ENCODE data around the gene IGFBP2. TPM values are rescaled to one million over a fixed set of nuclear protein-coding genes. Genes with fewer than 3 reads are reported as not detected.

IGFBP2 gene
- total and polyA plus RNA-seq, 2 of the 13 experiments (the other 11 are each of a cell fraction or from before 2014, with no cell fraction given) = 2.0 to 5.8 TPM

- no peak for TF ChIP-seq ZSCAN21 (CRISPR knock-in tag; IDR thresholded peaks at IDR 0.05; ENCODE audit: borderline replicate concordance)
- TF ChIP-seq THAP7 (CRISPR knock-in tag; IDR thresholded peaks at IDR 0.05) = no peak
- TF ChIP-seq SAP130 (CRISPR knock-in tag; IDR thresholded peaks at IDR 0.05; ENCODE audit: low read depth) = 0 out of 2 replicates have a peak, but pooled peaks have one; percentile 31
- no peak for TF ChIP-seq STAG1 (CRISPR knock-in tag; IDR thresholded peaks at IDR 0.05)
- no peak for TF ChIP-seq ZNF317 (CRISPR knock-in tag; IDR thresholded peaks at IDR 0.05)
- no peak for TF ChIP-seq ZEB1 (IDR thresholded peaks at IDR 0.05; ENCODE audit: insufficient replicate concordance, low read depth)
- TF ChIP-seq ZNF251 (CRISPR knock-in tag; IDR thresholded peaks at IDR 0.05) = no peak
- TF ChIP-seq BRD4 (CRISPR knock-in tag; IDR thresholded peaks at IDR 0.05) = no peak
- no peak for TF ChIP-seq U2AF2 (IDR thresholded peaks at IDR 0.05; ENCODE audit: low read depth, low read length)
- peak; percentile 41; the same call in 1 of the 2 replicates for TF ChIP-seq ARID4A (CRISPR knock-in tag; IDR thresholded peaks at IDR 0.05; ENCODE audit: borderline replicate concordance)
- TF ChIP-seq ATF4 (CRISPR knock-in tag; IDR thresholded peaks at IDR 0.05) = peak in 1 of 2 experiments; percentile 98; a peak in 2 of 4 replicates
- no peak for TF ChIP-seq SNAI1 (CRISPR knock-in tag; IDR thresholded peaks at IDR 0.05; ENCODE audit: borderline replicate concordance)
- TF ChIP-seq MNT (IDR thresholded peaks at IDR 0.05) = peak; percentile 57
- TF ChIP-seq ZNF644 (CRISPR knock-in tag; IDR thresholded peaks at IDR 0.05; ENCODE audit: low read depth) = peak; percentile 84; the same call in 1 of the 2 replicates
- TF ChIP-seq PREB (CRISPR knock-in tag; IDR thresholded peaks at IDR 0.05) = no peak
- no peak for TF ChIP-seq SMYD3 (CRISPR knock-in tag; IDR thresholded peaks at IDR 0.05)
- no peak for TF ChIP-seq DNMT3B (CRISPR knock-in tag; conservative IDR thresholded peaks at IDR 0.05)
- peak; percentile 61; the same call in 1 of the 2 replicates for TF ChIP-seq FOXA3 (CRISPR knock-in tag; IDR thresholded peaks at IDR 0.05)
- TF ChIP-seq ZBTB33 (CRISPR knock-in tag; IDR thresholded peaks at IDR 0.05) = peak; percentile 28; the same call in 1 of the 2 replicates
- TF ChIP-seq KLF16 (CRISPR knock-in tag; IDR thresholded peaks at IDR 0.05) = 0 out of 4 replicates have a peak, but pooled peaks of 1 of the 2 experiments have one; percentile 47
Measured at GRCh38 chr2:216683846-216684245, 50.6 kb downstream of the IGFBP2 start (continued).
